HG03571 (cell line): Measurements from ENCODE around the gene NRBF2.
"Not testable (repeated sequence)": the region's sequence is repeated elsewhere in the genome, so short reads cannot be mapped to it uniquely, and the experiment has no call there.

Source experiments
- ATAC-seq: cut with Tn5 transposase; IDR thresholded peaks from one replicate; pipeline ENCODE4 v1.9.1; 2021; ENCODE audit not compliant: unreplicated experiment

NRBF2 gene

GRCh38 chr10:63116452-63117072 lies 16.6 kb upstream of the NRBF2 start:
- ATAC-seq: no peak

- ATAC-seq: no peak
These were observed 14.1 kb upstream of the NRBF2 start for GRCh38 chr10:63119041-63119440.

DNA sequence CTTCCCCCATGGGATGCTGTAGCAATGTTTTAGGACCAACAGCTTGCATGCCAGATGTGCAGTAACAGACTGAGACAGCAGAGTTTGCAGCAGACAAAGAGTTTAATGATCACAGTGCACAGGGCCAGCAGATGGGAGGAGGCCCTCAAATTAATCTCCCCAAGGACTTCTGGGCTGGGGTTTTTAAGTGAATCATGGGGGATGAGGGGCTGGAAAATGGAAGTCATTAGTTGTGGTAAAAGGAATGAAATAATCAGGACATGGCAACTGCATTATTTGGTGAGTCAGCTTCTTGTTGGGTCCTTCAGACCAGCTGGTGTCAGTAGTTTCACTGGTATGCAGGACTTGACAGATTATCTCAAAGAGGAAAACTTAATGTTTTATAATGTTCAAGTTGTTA lies 12.6 kb upstream of the NRBF2 start:
- ATAC-seq: no peak

DNA sequence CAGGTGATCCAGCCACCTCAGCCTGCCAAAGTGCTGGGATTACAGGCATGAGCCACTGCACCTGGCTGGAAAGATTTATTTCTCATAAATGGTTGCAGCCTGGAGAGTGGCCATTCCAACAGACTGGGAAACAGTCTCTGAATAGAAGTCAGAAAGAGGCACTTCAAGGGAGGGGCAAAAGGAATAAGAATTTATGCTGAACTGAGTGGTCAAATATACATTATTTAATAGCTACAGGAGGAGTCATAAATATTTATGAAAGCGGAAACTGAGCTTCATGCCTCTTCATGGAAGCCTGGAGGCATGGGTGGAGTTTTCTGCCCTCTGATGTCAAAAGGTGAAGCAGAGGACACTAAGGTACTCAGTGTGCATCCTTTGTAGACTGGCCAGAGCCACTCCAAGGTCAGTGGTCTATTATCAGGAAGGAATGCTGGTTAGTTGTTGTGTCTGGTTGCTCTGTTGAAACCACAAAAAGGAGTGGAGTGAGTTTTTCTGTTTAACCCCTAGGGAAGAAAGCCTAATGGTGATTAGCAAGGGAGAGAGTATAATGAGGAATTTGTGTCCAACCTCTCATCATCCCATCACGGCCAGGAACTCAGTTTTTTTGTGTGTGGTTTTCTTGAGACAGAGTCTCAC lies 9.3 kb upstream of the NRBF2 start:
- no peak for ATAC-seq

GRCh38 chr10:63125459-63125858 lies 7.7 kb upstream of the NRBF2 start:
- no peak for ATAC-seq

GRCh38 chr10:63128443-63128842 lies 4.7 kb upstream of the NRBF2 start:
- no peak for ATAC-seq

DNA sequence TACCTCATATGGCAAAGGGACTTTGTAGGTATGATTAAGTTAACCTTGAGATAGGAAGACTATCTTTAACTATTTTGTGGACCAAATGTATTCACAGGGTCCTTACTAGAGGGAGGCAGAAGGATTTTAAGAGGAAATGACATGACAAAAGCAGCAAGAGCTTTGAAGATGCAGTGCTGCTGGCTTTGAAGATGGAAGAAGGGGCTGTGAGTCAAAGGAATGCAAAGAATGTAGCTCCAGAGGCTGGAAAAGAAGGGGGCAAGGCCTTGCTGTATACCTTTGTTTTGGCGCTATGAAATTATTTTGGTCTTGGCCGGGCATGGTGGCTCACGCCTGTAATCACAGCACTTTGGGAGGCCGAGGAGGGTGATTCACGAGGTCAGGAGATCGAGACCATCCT lies 3.2 kb upstream of the NRBF2 start:
- no peak for ATAC-seq

DNA sequence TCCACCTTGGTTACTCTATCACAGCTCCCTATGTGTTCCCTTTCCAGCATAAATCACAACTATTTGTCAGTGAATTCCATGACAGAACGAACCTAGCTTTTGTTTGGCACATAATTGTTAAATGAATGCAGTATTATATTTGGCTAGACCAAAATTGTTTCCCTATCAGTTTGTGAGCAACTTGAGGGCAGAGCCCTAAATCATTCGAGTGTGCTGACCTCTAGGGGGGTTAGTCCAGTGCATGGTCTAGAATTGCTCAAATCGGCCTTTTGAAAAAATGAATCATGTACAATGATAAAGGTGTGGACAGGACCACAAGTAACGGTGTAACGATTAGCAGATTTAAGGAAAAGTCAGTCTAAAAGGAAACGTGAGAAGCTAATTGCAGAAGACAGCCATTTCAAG lies 475 bp upstream of the NRBF2 start:
- ATAC-seq: no peak

GRCh38 chr10:63133821-63134557 lies 861 bp downstream of the NRBF2 start:
- ATAC-seq: no peak

DNA sequence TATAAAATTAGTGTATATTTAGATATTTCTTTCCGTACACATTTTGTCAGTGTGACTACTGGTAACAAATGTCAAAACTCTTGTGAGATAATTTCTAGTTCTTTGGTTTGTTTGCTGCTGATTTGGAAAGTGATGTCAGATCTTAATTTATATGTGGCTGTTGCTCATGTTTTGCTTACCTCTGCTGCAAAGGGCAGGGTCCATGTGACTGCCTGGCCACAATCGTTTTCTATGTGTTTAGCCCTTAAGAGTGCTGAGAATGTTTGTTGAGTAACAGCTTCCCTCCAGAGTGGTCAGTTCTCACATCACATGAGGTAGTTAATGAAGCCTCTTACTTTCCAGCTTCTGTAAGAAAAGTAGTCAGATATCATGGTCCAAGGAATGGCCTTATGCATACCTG lies 4.2 kb downstream of the NRBF2 start:
- no peak for ATAC-seq

- ATAC-seq: no peak
These were observed 6.9 kb downstream of the NRBF2 start for GRCh38 chr10:63140077-63140476.

- ATAC-seq: no peak
These were observed 9.0 kb downstream of the NRBF2 start for GRCh38 chr10:63142136-63142535.

DNA sequence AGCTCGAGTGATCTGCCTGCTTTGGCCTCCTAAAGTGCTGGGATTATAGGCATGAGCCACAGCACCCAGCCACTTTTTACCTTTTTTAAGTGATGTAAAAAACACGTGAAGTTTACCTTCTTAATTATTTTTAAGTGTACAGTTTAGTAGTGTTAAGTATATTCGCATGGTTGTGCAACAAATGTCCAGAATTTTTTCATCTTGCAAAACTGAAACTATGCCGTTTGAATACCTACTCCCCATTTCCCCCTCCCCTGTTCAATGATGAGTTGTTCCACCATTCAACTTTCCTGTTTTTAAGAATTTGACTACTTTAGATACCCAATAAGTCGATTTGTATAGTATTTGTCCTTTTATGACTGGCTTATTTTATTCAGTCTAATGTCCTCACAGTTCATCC lies 10.9 kb downstream of the NRBF2 start:
- ATAC-seq: no peak

DNA sequence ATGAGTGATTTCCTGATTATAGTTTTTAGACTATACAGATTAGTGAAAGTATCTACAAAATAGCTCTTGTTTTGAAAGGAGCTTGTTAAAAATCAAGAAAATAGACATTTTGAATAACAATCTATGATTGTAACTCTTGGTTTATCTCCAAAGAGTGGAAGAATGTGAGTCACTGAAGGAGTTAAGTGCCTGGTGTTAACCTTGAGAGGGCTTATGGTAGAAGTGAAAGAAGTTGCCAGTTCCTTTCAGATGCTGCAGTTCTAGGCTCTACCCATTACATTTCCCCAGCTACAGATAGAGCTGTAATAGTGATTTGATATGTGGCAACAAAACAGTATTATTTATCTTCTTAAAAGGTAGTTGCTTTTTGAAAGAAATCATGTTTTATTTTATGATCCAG lies 12.7 kb downstream of the NRBF2 start:
- no peak for ATAC-seq

DNA sequence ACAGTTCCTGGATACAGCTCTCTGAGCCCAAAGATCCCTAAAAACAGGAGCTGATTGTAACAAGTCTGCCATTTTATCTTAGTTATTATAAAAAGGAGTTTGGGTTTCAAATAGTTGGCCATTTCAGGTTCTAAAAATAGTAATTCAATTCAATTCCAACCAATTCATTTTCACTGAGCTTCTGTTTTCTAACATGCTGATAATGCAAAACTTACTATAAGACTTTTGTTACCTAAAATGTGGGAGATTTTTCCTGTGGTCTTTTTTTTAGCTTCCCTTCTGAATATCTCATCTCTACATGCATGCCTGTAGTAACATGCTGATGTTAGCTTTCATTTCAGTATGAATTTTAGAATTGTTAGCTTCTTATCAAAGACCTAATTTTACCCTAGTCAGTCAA lies 13.4 kb downstream of the NRBF2 start:
- no peak for ATAC-seq

DNA sequence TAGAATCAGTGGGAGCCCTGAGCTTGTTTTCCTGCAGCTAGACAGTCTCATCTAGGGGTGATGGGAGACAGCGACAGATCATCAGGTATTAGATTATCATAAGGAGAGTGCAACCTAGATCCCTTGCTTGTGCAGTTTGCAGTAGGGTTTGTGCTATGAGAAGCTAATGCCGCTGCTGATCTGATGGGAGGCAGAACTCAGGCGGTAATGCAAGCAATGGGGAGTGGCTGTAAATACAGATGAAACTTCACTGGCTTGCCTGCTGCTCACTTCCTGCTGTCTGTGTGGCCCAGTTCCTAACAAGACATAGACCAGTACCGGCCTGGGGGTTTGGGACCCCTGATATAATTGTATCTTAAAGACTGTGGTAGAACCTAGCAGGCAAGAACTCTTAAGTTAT lies 17.6 kb downstream of the NRBF2 start:
- ATAC-seq: no peak

DNA sequence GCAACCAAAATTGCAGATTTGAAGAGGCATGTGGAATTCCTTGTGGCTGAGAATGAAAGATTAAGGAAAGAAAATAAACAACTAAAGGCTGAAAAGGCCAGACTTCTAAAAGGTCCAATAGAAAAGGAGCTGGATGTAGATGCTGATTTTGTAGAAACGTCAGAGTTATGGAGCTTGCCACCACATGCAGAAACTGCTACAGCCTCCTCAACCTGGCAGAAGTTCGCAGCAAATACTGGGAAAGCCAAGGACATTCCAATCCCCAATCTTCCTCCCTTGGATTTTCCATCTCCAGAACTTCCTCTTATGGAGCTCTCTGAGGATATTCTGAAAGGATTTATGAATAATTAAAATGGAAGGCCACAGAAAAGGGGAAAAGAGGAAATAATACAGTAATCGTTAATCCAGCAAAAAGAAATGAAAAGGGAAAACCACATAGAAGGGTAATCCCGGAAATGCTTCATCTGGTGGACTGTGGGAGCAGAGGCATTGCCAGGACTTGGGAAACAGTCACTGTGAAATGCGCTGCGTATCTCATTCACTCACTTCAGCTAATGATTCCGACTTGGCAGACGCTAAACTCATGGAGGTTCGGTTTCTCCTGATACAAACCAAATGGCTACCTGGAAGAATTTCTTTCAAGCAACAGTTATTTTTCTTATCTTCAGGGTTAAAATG lies 20.9 kb downstream of the NRBF2 start:
- not testable (repeated sequence) for ATAC-seq

- no peak for ATAC-seq
These were observed 21.6 kb downstream of the NRBF2 start for GRCh38 chr10:63154546-63155387.

DNA sequence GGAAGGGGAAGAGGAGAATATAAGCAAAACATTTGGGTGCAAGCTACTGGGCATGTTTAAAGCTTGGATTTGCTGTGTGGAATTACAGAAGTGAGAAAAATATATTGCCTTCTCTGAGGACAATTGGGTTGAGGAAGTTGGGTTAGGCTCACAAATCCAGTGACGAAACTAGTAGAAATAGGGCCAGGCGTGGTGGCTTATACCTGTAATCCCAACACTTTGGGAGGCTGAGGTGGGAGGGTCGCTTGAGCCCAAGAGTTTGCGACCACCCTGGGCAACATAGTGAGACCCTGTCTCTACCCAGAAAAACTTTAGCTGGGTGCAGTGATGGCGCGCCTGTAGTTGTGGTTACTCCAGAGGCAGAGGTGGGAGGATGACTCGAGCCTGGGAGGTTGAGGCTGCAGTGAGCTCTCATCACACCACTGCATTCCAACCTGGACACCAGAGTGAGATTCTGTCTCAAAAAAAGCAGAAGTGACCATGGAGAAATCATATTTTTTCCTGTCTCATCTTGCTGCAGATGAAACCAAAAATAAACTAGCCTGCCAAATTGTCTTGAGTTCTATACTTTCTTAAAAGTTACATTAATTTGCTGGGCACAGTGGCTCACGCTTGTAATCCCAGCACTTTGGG lies 22.4 kb downstream of the NRBF2 start:
- no peak for ATAC-seq

- ATAC-seq: no peak
These were observed 23.1 kb downstream of the NRBF2 start for GRCh38 chr10:63156236-63156635.
